ENCODE data around the gene NLRP4. TPM values are rescaled to one million over a fixed set of nuclear protein-coding genes. Genes with fewer than 3 reads are reported as not detected.

Gene NLRP4
- total and polyA plus RNA-seq, 2 experiments from 2014 or later: not detected

GRCh38 chr19:55855160-55855559 lies 18.8 kb downstream of the NLRP4 start:
- H3K4me3 ChIP-seq: no peak overlapping the region
- H3K4me2 ChIP-seq: no peak overlapping the region
- no peak overlapping the region for H3K27ac ChIP-seq
- no peaks in the 10 kb centered on the region for H3K4me1 ChIP-seq (ENCODE audit: insufficient read depth)
- no peaks in the 10 kb centered on the region for H4K20me1 ChIP-seq (ENCODE audit: insufficient read depth, poor library complexity, severe bottlenecking)
- H3K79me2 ChIP-seq: no peaks in the 10 kb centered on the region
- H3K9me2 ChIP-seq (replicated peaks; ENCODE audit: insufficient read depth): no peaks in the 10 kb centered on the region
- TF ChIP-seq, protein P1, sequence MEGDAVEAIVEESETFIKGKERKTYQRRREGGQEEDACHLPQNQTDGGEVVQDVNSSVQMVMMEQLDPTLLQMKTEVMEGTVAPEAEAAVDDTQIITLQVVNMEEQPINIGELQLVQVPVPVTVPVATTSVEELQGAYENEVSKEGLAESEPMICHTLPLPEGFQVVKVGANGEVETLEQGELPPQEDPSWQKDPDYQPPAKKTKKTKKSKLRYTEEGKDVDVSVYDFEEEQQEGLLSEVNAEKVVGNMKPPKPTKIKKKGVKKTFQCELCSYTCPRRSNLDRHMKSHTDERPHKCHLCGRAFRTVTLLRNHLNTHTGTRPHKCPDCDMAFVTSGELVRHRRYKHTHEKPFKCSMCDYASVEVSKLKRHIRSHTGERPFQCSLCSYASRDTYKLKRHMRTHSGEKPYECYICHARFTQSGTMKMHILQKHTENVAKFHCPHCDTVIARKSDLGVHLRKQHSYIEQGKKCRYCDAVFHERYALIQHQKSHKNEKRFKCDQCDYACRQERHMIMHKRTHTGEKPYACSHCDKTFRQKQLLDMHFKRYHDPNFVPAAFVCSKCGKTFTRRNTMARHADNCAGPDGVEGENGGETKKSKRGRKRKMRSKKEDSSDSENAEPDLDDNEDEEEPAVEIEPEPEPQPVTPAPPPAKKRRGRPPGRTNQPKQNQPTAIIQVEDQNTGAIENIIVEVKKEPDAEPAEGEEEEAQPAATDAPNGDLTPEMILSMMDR (IDR thresholded peaks at IDR 0.05; ENCODE audit: poor library complexity): no peak
- TF ChIP-seq EZH2 (IDR thresholded peaks at IDR 0.05; ENCODE audit: borderline replicate concordance): no peak
- TF ChIP-seq EZH2phosphoT487 (IDR thresholded peaks at IDR 0.05; ENCODE audit: low read depth, severe bottlenecking, unreplicated experiment): no peak
- peaks cover 4% of the 10 kb centered on the region for H3K9me3 ChIP-seq (ENCODE audit: low read depth)
- no peaks in the 10 kb centered on the region for H3K36me3 ChIP-seq (replicated peaks; ENCODE audit: insufficient read depth, low read depth)
- DNase-seq (ENCODE audit: low spot score): no peak
- no peak overlapping the region for H2AFZ ChIP-seq
- no peaks in the 10 kb centered on the region for H3K27me3 ChIP-seq
- WGBS (ENCODE audit: low lambda C conversion rate, missing lambda C conversion rate): 85% methylated on average over 1 of the region's 1 CpG

DNA sequence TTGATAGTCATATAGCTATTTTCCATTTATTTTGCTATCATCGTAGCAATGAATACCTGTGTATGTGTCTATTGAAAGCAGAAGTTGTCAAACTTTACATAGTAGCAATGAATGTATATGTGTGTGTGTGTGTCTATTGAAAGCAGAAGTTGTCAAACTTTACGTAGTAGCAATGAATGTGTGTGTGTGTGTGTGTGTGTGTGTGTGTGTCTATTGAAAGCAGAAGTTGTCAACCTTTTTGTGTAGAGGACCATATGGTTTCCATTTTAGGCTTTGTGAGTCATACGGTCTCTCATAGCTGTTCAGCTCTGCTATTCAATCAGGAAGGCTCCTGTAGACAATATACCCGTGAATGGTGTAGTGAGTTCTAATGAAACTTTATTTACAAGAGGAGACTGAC lies 20.8 kb downstream of the NLRP4 start:
- Histone ChIP-seq H3K4me3 (no peak overlapping the region), H3K9me3 (ENCODE audit: low read depth) (peaks cover 4% of the 10 kb centered on the region), H2AFZ (no peak overlapping the region), H3K4me1 (ENCODE audit: insufficient read depth) (no peaks in the 10 kb centered on the region), H3K79me2 (no peaks in the 10 kb centered on the region), H4K20me1 (ENCODE audit: insufficient read depth, poor library complexity, severe bottlenecking) (no peaks in the 10 kb centered on the region), H3K9me2 (replicated peaks; ENCODE audit: insufficient read depth) (no peaks in the 10 kb centered on the region), H3K27me3 (no peaks in the 10 kb centered on the region), H3K27ac (no peak overlapping the region), H3K4me2 (no peak overlapping the region), H3K36me3 (replicated peaks; ENCODE audit: insufficient read depth, low read depth) (no peaks in the 10 kb centered on the region)
- TF ChIP-seq EZH2phosphoT487 (IDR thresholded peaks at IDR 0.05; ENCODE audit: low read depth, severe bottlenecking, unreplicated experiment) (no peak), EZH2 (IDR thresholded peaks at IDR 0.05; ENCODE audit: borderline replicate concordance) (no peak)
- 68% methylated on average over 4 of the region's 4 CpGs for WGBS (ENCODE audit: low lambda C conversion rate, missing lambda C conversion rate)
- DNase-seq (ENCODE audit: low spot score): no peak

DNA sequence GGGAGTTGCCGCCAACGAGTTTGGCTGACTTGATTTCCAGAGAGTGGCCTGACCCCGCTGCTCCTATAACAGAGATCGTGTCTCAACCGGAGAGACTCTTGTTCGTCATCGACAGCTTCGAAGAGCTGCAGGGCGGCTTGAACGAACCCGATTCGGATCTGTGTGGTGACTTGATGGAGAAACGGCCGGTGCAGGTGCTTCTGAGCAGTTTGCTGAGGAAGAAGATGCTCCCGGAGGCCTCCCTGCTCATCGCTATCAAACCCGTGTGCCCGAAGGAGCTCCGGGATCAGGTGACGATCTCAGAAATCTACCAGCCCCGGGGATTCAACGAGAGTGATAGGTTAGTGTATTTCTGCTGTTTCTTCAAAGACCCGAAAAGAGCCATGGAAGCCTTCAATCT lies 21.6 kb downstream of the NLRP4 start:
- H3K27ac ChIP-seq: no peak overlapping the region
- 86% methylated on average over 23 of the region's 23 CpGs for WGBS (ENCODE audit: low lambda C conversion rate, missing lambda C conversion rate)
- H3K4me2 ChIP-seq: no peak overlapping the region
- no peaks in the 10 kb centered on the region for H3K79me2 ChIP-seq
- peaks cover 4% of the 10 kb centered on the region for H3K9me3 ChIP-seq (ENCODE audit: low read depth)
- no peaks in the 10 kb centered on the region for H3K9me2 ChIP-seq (replicated peaks; ENCODE audit: insufficient read depth)
- no peaks in the 10 kb centered on the region for H3K27me3 ChIP-seq
- no peaks in the 10 kb centered on the region for H3K4me1 ChIP-seq (ENCODE audit: insufficient read depth)
- TF ChIP-seq, protein P1 (IDR thresholded peaks at IDR 0.05; ENCODE audit: poor library complexity): no peak
- TF ChIP-seq EZH2phosphoT487 (IDR thresholded peaks at IDR 0.05; ENCODE audit: low read depth, severe bottlenecking, unreplicated experiment) (no peak), EZH2 (IDR thresholded peaks at IDR 0.05; ENCODE audit: borderline replicate concordance) (no peak)
- H3K36me3 ChIP-seq (replicated peaks; ENCODE audit: insufficient read depth, low read depth): no peaks in the 10 kb centered on the region
- DNase-seq (ENCODE audit: low spot score): no peak
- H3K4me3 ChIP-seq: no peak overlapping the region
- no peaks in the 10 kb centered on the region for H4K20me1 ChIP-seq (ENCODE audit: insufficient read depth, poor library complexity, severe bottlenecking)
- H2AFZ ChIP-seq: no peak overlapping the region

GRCh38 chr19:55858401-55858800 lies 22.1 kb downstream of the NLRP4 start:
- Histone ChIP-seq H3K27ac (no peak overlapping the region), H3K4me3 (no peak overlapping the region), H3K36me3 (replicated peaks; ENCODE audit: insufficient read depth, low read depth) (no peaks in the 10 kb centered on the region), H3K79me2 (no peaks in the 10 kb centered on the region), H2AFZ (no peak overlapping the region), H3K4me1 (ENCODE audit: insufficient read depth) (no peaks in the 10 kb centered on the region), H3K27me3 (no peaks in the 10 kb centered on the region), H3K9me2 (replicated peaks; ENCODE audit: insufficient read depth) (no peaks in the 10 kb centered on the region), H3K4me2 (no peak overlapping the region), H3K9me3 (ENCODE audit: low read depth) (peaks cover 4% of the 10 kb centered on the region), H4K20me1 (ENCODE audit: insufficient read depth, poor library complexity, severe bottlenecking) (no peaks in the 10 kb centered on the region)
- TF ChIP-seq, protein P1 (IDR thresholded peaks at IDR 0.05; ENCODE audit: poor library complexity): no peak
- TF ChIP-seq EZH2phosphoT487 (IDR thresholded peaks at IDR 0.05; ENCODE audit: low read depth, severe bottlenecking, unreplicated experiment) (no peak), EZH2 (IDR thresholded peaks at IDR 0.05; ENCODE audit: borderline replicate concordance) (no peak)
- 83% methylated on average over 14 of the region's 14 CpGs for WGBS (ENCODE audit: low lambda C conversion rate, missing lambda C conversion rate)
- DNase-seq (ENCODE audit: low spot score): no peak
